Hematopoietic multipotent progenitor cell treated with erythropoietin and hydrocortisone succinate and interleukin-3 and kit ligand, for 17 days (in vitro differentiated cells): ENCODE data around the gene XPR1.

Experiments used
- DNase-seq: peaks from one replicate; pipeline ENCODE4 v3.0.0-alpha.2; 2015; ENCODE audit warnings: low spot score

The XPR1 gene

DNA sequence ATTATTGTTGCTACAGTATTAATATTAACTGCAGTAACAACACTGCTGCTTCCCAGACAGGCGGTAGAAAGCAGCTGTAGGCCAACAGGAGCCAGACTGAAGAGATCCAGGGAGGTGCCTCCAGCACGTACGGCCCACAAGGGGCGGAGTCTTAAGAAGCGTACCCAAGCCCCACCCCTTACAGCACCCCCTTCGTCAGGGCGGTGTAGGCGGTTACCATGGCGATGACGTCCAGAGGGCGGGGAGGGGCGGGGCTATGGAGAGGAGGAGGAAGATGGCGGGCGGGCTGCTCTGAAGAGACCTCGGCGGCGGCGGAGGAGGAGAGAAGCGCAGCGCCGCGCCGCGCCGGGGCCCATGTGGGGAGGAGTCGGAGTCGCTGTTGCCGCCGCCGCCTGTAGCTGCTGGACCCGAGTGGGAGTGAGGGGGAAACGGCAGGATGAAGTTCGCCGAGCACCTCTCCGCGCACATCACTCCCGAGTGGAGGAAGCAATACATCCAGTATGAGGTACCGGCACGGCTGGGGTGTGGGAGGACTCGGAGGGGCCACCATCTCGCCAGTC, at the start of gene XPR1:
Gene XPR1, plus strand, starts transcription at position 257 of the 560 bp plus-strand sequence. Its CDS starts 180 bp downstream, at position 437.
- DNase-seq: peak; percentile 98

DNA sequence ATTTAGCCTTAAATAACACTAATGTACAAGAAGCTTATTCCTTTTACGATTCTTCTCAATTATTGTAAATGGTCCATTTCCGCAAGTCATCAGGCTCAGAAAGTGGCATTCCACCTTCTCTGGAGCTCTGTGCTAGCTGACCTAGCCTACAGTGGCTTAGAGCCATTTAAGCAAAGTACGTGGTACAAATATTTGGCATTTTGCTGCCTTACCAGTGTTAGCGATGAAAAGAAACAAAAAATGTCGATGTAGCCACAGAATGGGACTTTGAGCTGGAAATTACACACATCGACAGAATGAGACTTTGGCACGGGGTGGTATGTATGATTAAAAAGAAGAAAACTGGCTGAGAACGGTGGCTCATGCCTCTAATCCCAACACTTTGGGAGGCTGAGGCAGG, 47.0 kb upstream of the XPR1 start:
- DNase-seq: no peak

DNA sequence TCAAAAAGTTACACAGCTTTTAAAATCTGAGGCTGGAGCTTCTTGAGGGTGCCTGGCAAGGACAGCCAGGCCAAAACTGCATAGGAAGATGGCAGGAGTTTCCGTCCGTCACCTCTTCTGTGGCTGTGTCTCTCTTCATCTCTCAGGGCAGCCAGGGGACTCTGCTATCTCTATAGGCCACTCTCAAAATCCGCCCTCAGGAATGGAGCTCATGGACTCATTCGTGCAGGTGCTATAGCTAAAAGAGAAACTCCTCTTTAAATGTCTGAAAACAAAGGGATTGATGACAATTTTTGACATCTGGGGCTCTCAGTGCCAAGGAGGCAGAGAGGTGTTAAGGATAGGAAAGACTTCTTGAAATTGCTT, 45.8 kb upstream of the XPR1 start:
- DNase-seq: no peak

DNA sequence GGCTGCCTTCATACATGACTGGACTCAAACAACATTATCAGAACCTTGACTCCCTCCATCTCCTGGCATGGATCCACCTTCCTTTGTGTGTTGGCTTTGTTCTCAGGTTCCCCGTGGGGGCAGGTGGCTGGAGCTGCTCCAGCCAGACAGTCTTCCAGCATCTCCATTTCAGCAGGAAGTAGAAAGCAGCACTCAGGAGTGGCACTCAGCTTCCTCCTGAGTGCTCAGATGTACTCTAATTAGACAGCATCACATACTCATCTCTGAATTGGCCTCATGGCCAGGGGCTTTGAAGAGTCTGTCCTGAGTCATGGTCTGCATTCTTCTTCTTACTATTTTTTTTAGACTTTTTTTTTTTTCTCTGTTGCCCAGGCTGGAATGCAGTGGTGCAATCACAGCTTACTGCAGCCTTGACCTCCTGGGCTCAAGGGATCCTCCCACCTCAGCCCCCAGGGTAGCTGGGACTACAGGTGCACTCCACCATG, 45.1 kb upstream of the XPR1 start:
- DNase-seq: no peak

DNA sequence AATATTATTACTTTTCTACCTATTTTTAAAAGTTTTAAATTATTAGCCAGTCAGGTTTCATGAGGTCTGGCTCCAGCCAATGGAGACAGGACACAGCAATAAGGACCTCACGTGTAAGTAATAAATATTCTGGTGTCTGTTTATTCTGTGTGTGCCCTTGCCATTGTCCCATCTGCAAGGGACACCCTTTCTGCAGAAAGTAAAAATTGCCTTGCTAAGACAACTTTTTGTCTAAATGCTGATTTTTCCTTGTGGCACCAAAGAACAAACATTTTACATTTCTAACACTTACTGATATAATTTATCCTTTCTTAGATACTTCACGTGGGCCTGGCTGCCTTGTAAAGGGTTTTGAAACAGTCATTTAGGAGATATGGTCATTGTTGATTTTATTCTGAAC, 43.7 kb upstream of the XPR1 start:
- no peak for DNase-seq

DNA sequence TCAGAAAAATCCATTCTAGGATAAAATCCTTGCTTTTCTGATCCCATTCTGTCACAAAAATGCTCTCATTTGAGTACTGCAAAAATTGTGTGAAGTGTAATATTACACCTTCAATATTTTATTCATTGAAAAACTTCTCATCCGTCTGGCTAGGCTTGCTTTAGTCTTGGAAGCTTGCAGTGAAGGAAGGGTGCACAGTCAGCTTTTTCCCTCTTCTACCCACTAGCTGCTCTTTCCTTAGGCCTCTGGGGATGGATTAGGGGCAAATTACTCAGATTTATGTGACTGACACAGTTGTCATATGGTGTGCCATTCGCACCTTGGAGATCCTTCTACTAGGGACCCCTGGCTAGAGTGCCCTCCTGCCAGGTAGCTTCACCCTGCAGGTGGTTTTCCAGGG, 40.9 kb upstream of the XPR1 start:
- DNase-seq: no peak

GRCh38 chr1:180593382-180593781, 38.4 kb upstream of the XPR1 start:
- DNase-seq: no peak

- no peak for DNase-seq
Measured at GRCh38 chr1:180594723-180595122, 37.1 kb upstream of the XPR1 start.

DNA sequence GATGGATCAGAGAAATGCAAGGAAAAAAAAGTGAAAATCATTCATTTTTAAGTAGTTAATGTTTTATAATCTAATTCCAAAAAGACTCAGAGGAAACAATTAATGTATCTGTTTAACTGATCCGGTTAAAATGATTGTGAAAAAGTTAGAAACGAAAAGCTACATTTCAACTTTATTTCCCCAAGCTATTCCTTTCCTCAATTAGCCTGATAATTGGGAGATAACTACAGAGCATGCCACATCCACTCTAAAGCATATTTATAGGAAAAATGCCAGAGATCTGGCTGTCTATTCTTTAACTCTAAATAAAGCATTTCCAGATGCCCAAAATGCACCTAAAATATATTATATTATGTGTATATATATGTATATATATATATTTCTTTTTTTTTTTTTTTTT, 35.9 kb upstream of the XPR1 start:
- no peak for DNase-seq

DNA sequence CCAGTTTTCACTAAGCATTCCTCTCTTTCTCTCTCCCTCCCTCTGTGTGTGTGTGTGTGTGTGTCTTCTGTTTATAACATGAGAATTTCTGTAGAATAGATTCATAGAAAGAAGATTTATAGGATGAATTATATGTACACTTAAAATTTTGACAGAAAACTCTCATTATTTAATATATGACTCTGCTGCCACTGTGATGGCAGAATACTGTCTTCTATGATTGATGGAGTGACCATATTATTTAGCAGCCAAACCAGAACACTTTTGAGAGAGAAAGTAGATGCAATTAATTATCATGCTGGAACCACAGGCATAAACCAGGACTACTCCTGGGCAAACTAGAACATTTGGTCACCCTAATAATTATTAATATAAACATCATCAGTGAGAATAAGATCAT, 34.3 kb upstream of the XPR1 start:
- DNase-seq: no peak

DNA sequence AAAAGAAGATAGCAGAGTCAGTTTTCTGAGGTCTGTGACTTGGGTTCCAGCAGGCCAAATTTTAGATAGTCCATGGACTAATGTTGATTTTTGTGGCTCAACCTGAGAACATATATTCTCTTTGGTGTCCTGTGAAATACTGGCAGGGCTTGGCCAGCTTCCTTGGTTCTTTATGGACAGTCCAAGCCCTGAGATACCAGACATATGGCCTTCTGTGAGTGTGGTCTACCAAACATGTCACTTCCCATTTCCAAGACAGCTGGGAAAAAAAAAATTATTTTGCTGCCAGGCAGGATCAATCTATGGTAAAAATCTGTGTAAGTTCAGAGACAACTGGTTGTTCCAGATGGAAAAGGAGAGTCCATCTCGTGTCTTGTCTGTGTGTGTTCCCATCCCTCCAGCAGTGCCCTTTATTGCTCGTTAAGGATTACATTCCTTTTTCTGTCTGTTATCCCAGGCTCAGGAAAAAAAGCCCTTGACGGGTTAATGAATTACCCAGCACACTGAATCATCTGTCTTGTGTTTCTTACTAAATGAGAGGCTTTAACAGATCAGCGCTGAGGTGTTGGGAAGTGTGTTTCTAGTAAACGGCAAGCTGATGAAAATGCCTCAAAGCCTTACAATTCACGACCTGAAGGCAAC, 33.4 kb upstream of the XPR1 start:
- DNase-seq: no peak

GRCh38 chr1:180600343-180600742, 31.5 kb upstream of the XPR1 start:
- DNase-seq: no peak

- DNase-seq: no peak
Measured at GRCh38 chr1:180601512-180601911, 30.3 kb upstream of the XPR1 start.

- DNase-seq: no peak
Measured at GRCh38 chr1:180603223-180603849, 28.5 kb upstream of the XPR1 start.

GRCh38 chr1:180603850-180604226, 28.0 kb upstream of the XPR1 start:
- no peak for DNase-seq

- DNase-seq: no peak
Measured at GRCh38 chr1:180606155-180606554, 25.7 kb upstream of the XPR1 start.

GRCh38 chr1:180609643-180610555, 21.9 kb upstream of the XPR1 start:
- no peak for DNase-seq

DNA sequence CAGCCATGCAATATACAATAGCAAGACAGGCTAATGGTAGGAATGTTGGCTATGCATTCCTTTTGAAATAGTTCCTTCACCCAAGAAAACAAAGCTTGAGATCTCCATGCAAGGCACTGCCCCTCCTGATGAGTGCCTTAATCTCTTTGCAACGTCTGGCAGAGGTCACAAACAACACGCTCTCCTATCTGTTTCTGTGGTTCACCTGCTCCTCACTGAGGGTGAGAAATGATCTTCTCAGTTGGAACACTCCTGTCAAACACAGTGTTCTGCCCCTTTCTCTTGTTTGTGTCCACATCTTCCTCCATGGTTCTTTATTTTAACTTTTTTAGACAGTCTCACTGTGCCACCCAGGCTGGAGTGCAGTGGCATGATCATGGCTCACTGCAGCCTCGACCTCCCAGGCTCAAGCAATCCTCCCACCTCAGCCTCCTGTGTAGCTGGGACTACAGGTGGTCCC, 21.2 kb upstream of the XPR1 start:
- no peak for DNase-seq

DNA sequence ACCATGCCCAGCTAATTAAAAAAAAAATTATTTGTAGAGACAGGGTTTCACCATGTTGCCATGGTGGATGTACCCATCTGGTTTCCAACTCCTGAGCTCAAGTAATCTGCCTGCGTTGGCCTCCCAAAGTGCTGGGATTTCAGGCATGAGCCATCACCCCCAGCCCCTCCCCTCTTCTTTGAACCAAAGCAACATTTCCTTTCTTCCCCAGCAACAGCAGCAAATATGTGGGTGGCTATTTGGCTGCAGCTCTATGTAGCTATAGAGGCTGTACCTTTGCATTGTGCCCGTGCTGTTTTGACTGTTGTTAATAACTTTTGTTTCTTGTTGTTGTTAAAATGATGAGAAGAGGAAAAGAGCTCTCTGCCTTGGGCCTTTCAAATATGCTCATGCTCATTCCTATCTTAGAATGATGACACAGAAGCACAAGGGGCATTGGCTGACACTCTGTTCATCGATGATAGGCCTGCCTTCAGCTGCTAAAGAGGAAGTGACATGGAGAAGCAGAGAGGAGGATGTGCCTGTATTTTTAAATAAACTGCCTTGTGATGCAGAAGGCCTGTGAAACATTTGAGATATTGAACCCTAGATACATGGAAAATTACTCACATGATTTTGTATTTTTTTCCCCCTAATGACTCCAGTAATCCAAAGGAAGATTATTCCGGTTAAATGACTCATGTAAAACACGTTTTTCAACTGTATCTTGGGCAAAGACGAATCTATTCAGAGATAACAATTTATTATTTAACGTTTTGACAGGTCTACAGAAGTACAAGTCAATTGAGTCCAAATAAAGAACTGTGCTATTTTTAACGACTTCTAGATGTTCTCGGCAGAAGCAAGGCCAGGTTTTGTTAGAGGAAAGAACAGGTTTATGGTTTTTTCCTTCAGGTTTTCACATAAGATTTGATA, 20.5 kb upstream of the XPR1 start:
- DNase-seq: no peak

DNA sequence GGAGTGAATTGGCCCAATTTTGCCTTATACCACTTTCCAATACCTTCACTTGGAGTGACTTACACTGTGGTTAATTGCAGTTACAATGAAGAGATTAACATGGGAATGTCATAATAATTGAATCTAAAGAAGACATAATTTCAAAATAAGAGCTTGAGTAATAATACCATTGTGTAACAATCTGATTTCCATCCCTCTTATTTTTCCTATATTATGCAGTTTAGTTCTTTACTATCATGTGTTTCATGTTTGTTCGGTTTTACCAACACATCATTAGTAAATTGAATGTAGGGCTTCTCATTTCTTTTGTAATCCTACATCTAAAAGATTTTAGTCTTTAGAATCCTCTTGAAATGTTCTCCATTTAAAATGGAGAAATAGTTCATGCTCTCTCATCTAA, 19.2 kb upstream of the XPR1 start:
- DNase-seq: no peak

DNA sequence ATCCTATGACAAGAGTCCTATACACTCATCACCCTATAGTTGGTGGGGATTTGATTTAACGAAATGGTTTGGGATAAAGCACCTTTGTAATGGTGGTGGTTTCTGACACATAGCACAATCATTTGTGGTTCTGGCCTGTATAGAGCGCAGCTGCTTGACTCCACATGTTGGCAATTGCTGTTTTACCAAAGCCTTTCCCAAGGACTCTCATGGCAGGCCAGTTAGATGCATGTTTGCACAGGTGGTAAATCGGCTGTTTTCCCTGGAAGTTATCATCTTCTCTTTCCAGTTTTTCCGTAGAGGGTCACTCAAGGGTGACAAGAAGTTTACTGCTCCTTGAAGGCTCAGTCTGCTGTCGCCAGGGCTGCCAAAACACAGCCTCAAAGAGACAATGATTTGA, 17.1 kb upstream of the XPR1 start:
- no peak for DNase-seq
